ENCODE data around the gene HDAC5. TPM values are rescaled to one million over a fixed set of nuclear protein-coding genes. Genes with fewer than 3 reads are reported as not detected.

Gene HDAC5
- total and polyA plus RNA-seq, 2 donors (not counting 1 experiment from before 2014, with no cell fraction given): 31.3 to 125 TPM

DNA sequence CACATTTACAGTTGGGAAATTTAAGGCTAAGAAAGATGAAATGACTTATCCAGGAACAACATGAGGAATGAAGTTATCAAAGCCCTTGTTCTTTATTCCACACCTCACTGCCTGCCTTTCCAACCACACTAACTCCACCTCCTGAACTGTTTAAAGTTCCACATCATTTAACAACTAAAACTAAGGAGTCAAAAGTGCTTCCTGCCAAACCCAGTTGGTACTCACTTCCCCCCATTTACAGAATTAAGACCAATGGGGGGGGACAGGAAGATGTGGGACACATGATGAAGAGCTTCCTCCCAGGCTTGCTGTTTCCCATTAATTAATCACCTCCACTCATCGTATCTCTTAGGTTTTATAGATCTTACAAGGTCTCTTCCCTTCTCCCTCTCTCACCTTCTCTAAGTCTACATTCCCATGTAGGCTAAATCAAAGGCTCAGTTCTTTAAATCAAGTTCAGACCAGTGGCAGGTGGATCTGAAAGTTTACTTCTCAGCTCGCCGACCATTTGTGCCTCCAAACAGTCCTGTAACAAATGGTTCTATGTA, 89.5 kb downstream of the HDAC5 start:
- H3K79me2 ChIP-seq (ENCODE audit: control insufficient read depth, insufficient read depth, low read length): peaks cover 3% of the 10 kb centered on the region
- no peak for DNase-seq (ENCODE audit: low read depth in 2 of 2)
- no peaks in the 10 kb centered on the region for H3K27me3 ChIP-seq (ENCODE audit: control insufficient read depth, insufficient read depth, low read length)
- H3K4me2 ChIP-seq (ENCODE audit: extremely low read depth, insufficient read depth, low read length): no peak overlapping the region
- no peak overlapping the region for H3K27ac ChIP-seq (ENCODE audit: insufficient read depth, low read length)
- H2AFZ ChIP-seq (ENCODE audit: low read length): no peak overlapping the region
- H3K9me3 ChIP-seq (ENCODE audit: control insufficient read depth, insufficient read depth, low read depth, low read length): no peaks in the 10 kb centered on the region
- H3K36me3 ChIP-seq (ENCODE audit: control insufficient read depth, insufficient read depth, low read length): peaks cover 22% of the 10 kb centered on the region
- TF ChIP-seq EZH2 (IDR thresholded peaks at IDR 0.05; ENCODE audit: low read length, missing control alignments): no peak
- H3K4me3 ChIP-seq (replicated peaks in 1 of 4; ENCODE audit: control extremely low read depth in 1 of 4, insufficient read depth in 1 of 4, low read depth in 3 of 4, low read length in 4 of 4): no peak overlapping the region
- no peak overlapping the region for H3K9ac ChIP-seq (ENCODE audit: insufficient read depth, low read length)
- H4K20me1 ChIP-seq (ENCODE audit: control insufficient read depth, extremely low read depth, insufficient read depth, low read length): no peaks in the 10 kb centered on the region
- no peaks in the 10 kb centered on the region for H3K4me1 ChIP-seq (ENCODE audit: control insufficient read depth, extremely low read depth, insufficient read depth, low read length)

DNA sequence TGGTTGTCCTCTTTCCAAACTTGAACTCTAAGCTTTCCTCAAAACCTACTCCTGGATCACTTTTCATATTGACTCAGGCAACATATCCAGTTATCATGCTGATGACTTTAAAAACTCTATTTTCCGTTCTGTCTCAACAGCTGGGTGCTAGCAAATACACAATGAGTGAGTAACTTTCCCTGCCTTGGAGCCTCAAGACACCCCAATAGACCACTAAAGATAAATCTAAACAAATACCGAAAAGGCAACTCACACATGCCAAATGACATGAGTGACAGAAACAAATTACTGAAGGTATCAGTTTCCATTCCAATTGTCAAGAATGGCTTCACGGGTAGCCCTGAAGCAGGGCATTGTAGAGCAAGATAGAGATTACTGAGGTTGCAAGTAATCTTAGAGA, 93.0 kb downstream of the HDAC5 start:
- Histone ChIP-seq H3K4me3 (replicated peaks in 1 of 4; ENCODE audit: control extremely low read depth in 1 of 4, insufficient read depth in 1 of 4, low read depth in 3 of 4, low read length in 4 of 4) (no peak overlapping the region), H3K9me3 (ENCODE audit: control insufficient read depth, insufficient read depth, low read depth, low read length) (no peaks in the 10 kb centered on the region), H3K36me3 (ENCODE audit: control insufficient read depth, insufficient read depth, low read length) (peaks cover 16% of the 10 kb centered on the region), H3K27ac (ENCODE audit: insufficient read depth, low read length) (no peak overlapping the region), H2AFZ (ENCODE audit: low read length) (no peak overlapping the region), H3K9ac (ENCODE audit: insufficient read depth, low read length) (no peak overlapping the region), H3K4me1 (ENCODE audit: control insufficient read depth, extremely low read depth, insufficient read depth, low read length) (no peaks in the 10 kb centered on the region), H3K27me3 (ENCODE audit: control insufficient read depth, insufficient read depth, low read length) (no peaks in the 10 kb centered on the region), H3K79me2 (ENCODE audit: control insufficient read depth, insufficient read depth, low read length) (no peaks in the 10 kb centered on the region), H4K20me1 (ENCODE audit: control insufficient read depth, extremely low read depth, insufficient read depth, low read length) (no peaks in the 10 kb centered on the region), H3K4me2 (ENCODE audit: extremely low read depth, insufficient read depth, low read length) (no peak overlapping the region)
- TF ChIP-seq EZH2 (IDR thresholded peaks at IDR 0.05; ENCODE audit: low read length, missing control alignments): no peak
- TF ChIP-seq, protein P1, sequence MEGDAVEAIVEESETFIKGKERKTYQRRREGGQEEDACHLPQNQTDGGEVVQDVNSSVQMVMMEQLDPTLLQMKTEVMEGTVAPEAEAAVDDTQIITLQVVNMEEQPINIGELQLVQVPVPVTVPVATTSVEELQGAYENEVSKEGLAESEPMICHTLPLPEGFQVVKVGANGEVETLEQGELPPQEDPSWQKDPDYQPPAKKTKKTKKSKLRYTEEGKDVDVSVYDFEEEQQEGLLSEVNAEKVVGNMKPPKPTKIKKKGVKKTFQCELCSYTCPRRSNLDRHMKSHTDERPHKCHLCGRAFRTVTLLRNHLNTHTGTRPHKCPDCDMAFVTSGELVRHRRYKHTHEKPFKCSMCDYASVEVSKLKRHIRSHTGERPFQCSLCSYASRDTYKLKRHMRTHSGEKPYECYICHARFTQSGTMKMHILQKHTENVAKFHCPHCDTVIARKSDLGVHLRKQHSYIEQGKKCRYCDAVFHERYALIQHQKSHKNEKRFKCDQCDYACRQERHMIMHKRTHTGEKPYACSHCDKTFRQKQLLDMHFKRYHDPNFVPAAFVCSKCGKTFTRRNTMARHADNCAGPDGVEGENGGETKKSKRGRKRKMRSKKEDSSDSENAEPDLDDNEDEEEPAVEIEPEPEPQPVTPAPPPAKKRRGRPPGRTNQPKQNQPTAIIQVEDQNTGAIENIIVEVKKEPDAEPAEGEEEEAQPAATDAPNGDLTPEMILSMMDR (conservative IDR thresholded peaks at IDR 0.05 in 1 of 2, IDR thresholded peaks at IDR 0.05 in 1 of 2; ENCODE audit: low read depth in 1 of 2, low read length in 2 of 2): no peak
- no peak for DNase-seq (ENCODE audit: low read depth in 2 of 2)

DNA sequence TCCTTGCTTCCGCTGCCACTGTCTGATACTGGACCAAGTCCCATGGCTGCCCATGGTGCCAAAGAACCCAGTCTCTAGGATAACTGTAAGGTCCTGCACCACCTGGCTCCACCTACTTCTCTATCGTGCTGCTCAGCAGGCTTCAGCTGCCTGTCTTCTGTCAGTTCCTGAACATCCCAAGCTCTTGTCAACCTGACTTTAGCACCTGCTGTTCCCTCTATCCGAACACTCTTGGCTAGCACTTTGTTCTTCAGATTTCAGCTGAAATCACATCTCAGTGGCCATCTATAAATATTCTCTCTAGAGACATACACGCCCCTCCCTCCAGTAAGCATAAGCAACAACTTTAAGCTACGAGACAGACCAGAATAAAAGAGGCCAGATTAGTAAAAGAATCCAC, 93.7 kb downstream of the HDAC5 start:
- Histone ChIP-seq H4K20me1 (ENCODE audit: control insufficient read depth, extremely low read depth, insufficient read depth, low read length) (no peaks in the 10 kb centered on the region), H3K4me3 (replicated peaks in 1 of 4; ENCODE audit: control extremely low read depth in 1 of 4, insufficient read depth in 1 of 4, low read depth in 3 of 4, low read length in 4 of 4) (no peak overlapping the region), H3K27ac (ENCODE audit: insufficient read depth, low read length) (no peak overlapping the region), H3K4me2 (ENCODE audit: extremely low read depth, insufficient read depth, low read length) (no peak overlapping the region), H3K9ac (ENCODE audit: insufficient read depth, low read length) (no peak overlapping the region), H3K27me3 (ENCODE audit: control insufficient read depth, insufficient read depth, low read length) (no peaks in the 10 kb centered on the region), H3K79me2 (ENCODE audit: control insufficient read depth, insufficient read depth, low read length) (no peaks in the 10 kb centered on the region), H3K36me3 (ENCODE audit: control insufficient read depth, insufficient read depth, low read length) (peaks cover 16% of the 10 kb centered on the region), H2AFZ (ENCODE audit: low read length) (no peak overlapping the region), H3K9me3 (ENCODE audit: control insufficient read depth, insufficient read depth, low read depth, low read length) (no peaks in the 10 kb centered on the region), H3K4me1 (ENCODE audit: control insufficient read depth, extremely low read depth, insufficient read depth, low read length) (no peaks in the 10 kb centered on the region)
- DNase-seq (ENCODE audit: low read depth in 2 of 2): no peak
- TF ChIP-seq EZH2 (IDR thresholded peaks at IDR 0.05; ENCODE audit: low read length, missing control alignments): no peak

Other genes starting within 250 kb of the HDAC5 start
- gene MPP2, start 216.1 kb downstream of the HDAC5 start, total RNA-seq: 1.3 and 2.1 TPM in 2 replicates
- gene MPP2, start 216.1 kb downstream of the HDAC5 start, polyA plus RNA-seq: 1.2 and 1.9 TPM in 2 replicates
- gene PPY, start 181.2 kb downstream of the HDAC5 start, total RNA-seq: not detected in 2 replicates
- not detected in 2 replicates for gene PPY, start 181.2 kb downstream of the HDAC5 start, polyA plus RNA-seq
- gene PYY, start 169.7 kb downstream of the HDAC5 start, total RNA-seq: 0.33 TPM in 1 of 2 replicates, not detected in the other
- gene PYY, start 169.7 kb downstream of the HDAC5 start, polyA plus RNA-seq: not detected in 2 replicates
- gene NAGS, start 119.0 kb downstream of the HDAC5 start, total RNA-seq: 3.3 and 7.4 TPM in 2 replicates
- 0.58 and 0.95 TPM in 2 replicates for gene NAGS, start 119.0 kb downstream of the HDAC5 start, polyA plus RNA-seq
- gene TMEM101, start 108.7 kb downstream of the HDAC5 start, total RNA-seq: 99.4 and 107 TPM in 2 replicates
- 26.0 and 32.3 TPM in 2 replicates for gene TMEM101, start 108.7 kb downstream of the HDAC5 start, polyA plus RNA-seq
- gene LSM12, start 57.0 kb downstream of the HDAC5 start, total RNA-seq: 21.8 and 25.6 TPM in 2 replicates
- 79.3 and 86.4 TPM in 2 replicates for gene LSM12, start 57.0 kb downstream of the HDAC5 start, polyA plus RNA-seq
- gene G6PC3, start 52.9 kb downstream of the HDAC5 start, total RNA-seq: 12.3 and 40.0 TPM in 2 replicates
- gene G6PC3, start 52.9 kb downstream of the HDAC5 start, polyA plus RNA-seq: 76.1 and 113 TPM in 2 replicates
- gene HROB, start 18.3 kb upstream of the HDAC5 start, total RNA-seq: 1.0 and 1.5 TPM in 2 replicates
- gene HROB, start 18.3 kb upstream of the HDAC5 start, polyA plus RNA-seq: 1.8 and 4.7 TPM in 2 replicates
- gene ASB16, start 47.1 kb upstream of the HDAC5 start, total RNA-seq: under 0.01 and 0.17 TPM in 2 replicates
- 0.07 TPM in 1 of 2 replicates, not detected in the other for gene ASB16, start 47.1 kb upstream of the HDAC5 start, polyA plus RNA-seq
- gene TMUB2, start 63.3 kb upstream of the HDAC5 start, total RNA-seq: 36.2 and 45.4 TPM in 2 replicates
- 33.1 and 37.3 TPM in 2 replicates for gene TMUB2, start 63.3 kb upstream of the HDAC5 start, polyA plus RNA-seq
- 33.6 and 36.5 TPM in 2 replicates for gene ATXN7L3, start 76.2 kb upstream of the HDAC5 start, total RNA-seq
- 31.8 and 34.8 TPM in 2 replicates for gene ATXN7L3, start 76.2 kb upstream of the HDAC5 start, polyA plus RNA-seq
- 42.1 and 49.8 TPM in 2 replicates for gene UBTF, start 96.0 kb upstream of the HDAC5 start, total RNA-seq
- 25.1 and 34.3 TPM in 2 replicates for gene UBTF, start 96.0 kb upstream of the HDAC5 start, polyA plus RNA-seq
- gene SLC4A1, start 144.5 kb upstream of the HDAC5 start, total RNA-seq: not detected in 2 replicates
- not detected in 2 replicates for gene SLC4A1, start 144.5 kb upstream of the HDAC5 start, polyA plus RNA-seq
- gene RUNDC3A, start 185.0 kb upstream of the HDAC5 start, total RNA-seq: under 0.01 TPM in 1 of 2 replicates, not detected in the other
- 0.05 TPM in 1 of 2 replicates, not detected in the other for gene RUNDC3A, start 185.0 kb upstream of the HDAC5 start, polyA plus RNA-seq
- 47.0 and 70.2 TPM in 2 replicates for gene SLC25A39, start 201.2 kb upstream of the HDAC5 start, total RNA-seq
- 35.3 and 61.1 TPM in 2 replicates for gene SLC25A39, start 201.2 kb upstream of the HDAC5 start, polyA plus RNA-seq
- 315 and 448 TPM in 2 replicates for gene GRN, start 221.7 kb upstream of the HDAC5 start, total RNA-seq
- gene GRN, start 221.7 kb upstream of the HDAC5 start, polyA plus RNA-seq: 146 and 151 TPM in 2 replicates
- 5.0 and 6.4 TPM in 2 replicates for gene FAM171A2, start 240.2 kb upstream of the HDAC5 start, total RNA-seq
- gene FAM171A2, start 240.2 kb upstream of the HDAC5 start, polyA plus RNA-seq: 1.4 and 1.7 TPM in 2 replicates